ENCODE data around the gene PRELID2. TPM values are rescaled to one million over a fixed set of nuclear protein-coding genes. Genes with fewer than 3 reads are reported as not detected.

Gene PRELID2
- total and polyA plus RNA-seq, 4 donors = 1.2 to 68.1 (median 5.5) TPM

- peak in 1 of 3 donors; percentile 48 for DNase-seq
- Histone ChIP-seq H3K27me3 (ENCODE audit: control insufficient read depth in 3 of 3, insufficient read depth in 3 of 3, low read length in 2 of 3) (no peaks in the 10 kb centered on the region), H3K4me3 (no peak overlapping the region), H3K27ac (ENCODE audit: low read depth in 1 of 2, low read length in 1 of 2) (no peak overlapping the region), H3K36me3 (ENCODE audit: control insufficient read depth in 4 of 4, insufficient read depth in 4 of 4, low read length in 4 of 4) (peaks cover 0 to 3% (median 0%) of the 10 kb centered on the region in 4 donors), H3K9me3 (ENCODE audit: control insufficient read depth in 4 of 4, insufficient read depth in 3 of 4, low read length in 3 of 4) (no peaks in the 10 kb centered on the region), H3K4me1 (ENCODE audit: control insufficient read depth in 5 of 5, insufficient read depth in 5 of 5, low read length in 5 of 5) (peaks cover 0 to 13% (median 4%) of the 10 kb centered on the region in 5 donors), H3K9ac (ENCODE audit: insufficient read depth in 1 of 2, low read length in 2 of 2) (no peak overlapping the region)
- no peak for TF ChIP-seq CTCF (IDR thresholded peaks at IDR 0.05; ENCODE audit: control extremely low read depth, extremely low read depth)
- WGBS, 2 donors = 60 to 81% methylated on average over 2 of the region's 2 CpGs
- ATAC-seq (ENCODE audit: insufficient read depth, low FRiP score) = peak; percentile 82
These were observed 59.2 kb downstream of the PRELID2 start for GRCh38 chr5:145775893-145776444.

- no peak for TF ChIP-seq CTCF (IDR thresholded peaks at IDR 0.05; ENCODE audit: control extremely low read depth, extremely low read depth)
- H3K4me3 ChIP-seq = no peak overlapping the region
- no peaks in the 10 kb centered on the region for H3K27me3 ChIP-seq (ENCODE audit: control insufficient read depth in 3 of 3, insufficient read depth in 3 of 3, low read length in 2 of 3)
- peaks cover 0 to 3% (median 0%) of the 10 kb centered on the region in 4 donors for H3K36me3 ChIP-seq (ENCODE audit: control insufficient read depth in 4 of 4, insufficient read depth in 4 of 4, low read length in 4 of 4)
- ATAC-seq (ENCODE audit: insufficient read depth, low FRiP score) = no peak
- WGBS, 2 donors = 89 to 95% methylated on average over 1 of the region's 1 CpG
- H3K9me3 ChIP-seq (ENCODE audit: control insufficient read depth in 4 of 4, insufficient read depth in 3 of 4, low read length in 3 of 4) = no peaks in the 10 kb centered on the region
- peak overlapping the region; percentile 13 to 37 for H3K27ac ChIP-seq (ENCODE audit: low read depth in 1 of 2, low read length in 1 of 2)
- peak in 2 of 3 donors; percentile 40 to 43 for DNase-seq
- H3K4me1 ChIP-seq (ENCODE audit: control insufficient read depth in 5 of 5, insufficient read depth in 5 of 5, low read length in 5 of 5) = peaks cover 0 to 13% (median 4%) of the 10 kb centered on the region in 5 donors
- H3K9ac ChIP-seq (ENCODE audit: insufficient read depth in 1 of 2, low read length in 2 of 2) = no peak overlapping the region
These were observed 59.7 kb downstream of the PRELID2 start for GRCh38 chr5:145775411-145775810.

DNA sequence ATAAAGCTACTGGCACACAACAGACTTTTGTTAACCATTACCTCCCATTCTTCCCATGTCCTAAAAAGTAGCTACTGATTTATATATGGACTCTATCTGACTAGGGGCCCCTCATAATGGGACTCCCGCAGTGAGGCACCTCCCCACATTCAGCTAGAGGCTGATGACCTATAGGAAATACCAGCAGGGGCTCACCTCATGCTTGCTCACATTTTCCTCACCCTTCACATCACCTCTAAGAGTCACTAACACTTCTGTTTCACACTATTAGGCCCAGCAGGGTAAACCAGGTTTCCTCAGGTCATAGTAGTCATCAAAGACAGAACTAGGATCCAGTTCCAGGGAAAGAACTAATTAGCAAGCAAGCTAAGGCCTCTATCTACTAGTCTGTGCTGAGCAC lies 60.7 kb downstream of the PRELID2 start:
- Histone ChIP-seq H3K36me3 (ENCODE audit: control insufficient read depth in 4 of 4, insufficient read depth in 4 of 4, low read length in 4 of 4) (peaks cover 0 to 3% (median 0%) of the 10 kb centered on the region in 4 donors), H3K4me3 (no peak overlapping the region), H3K27me3 (ENCODE audit: control insufficient read depth in 3 of 3, insufficient read depth in 3 of 3, low read length in 2 of 3) (no peaks in the 10 kb centered on the region), H3K4me1 (ENCODE audit: control insufficient read depth in 5 of 5, insufficient read depth in 5 of 5, low read length in 5 of 5) (peaks cover 0 to 13% (median 4%) of the 10 kb centered on the region in 5 donors), H3K9me3 (ENCODE audit: control insufficient read depth in 4 of 4, insufficient read depth in 3 of 4, low read length in 3 of 4) (no peaks in the 10 kb centered on the region), H3K9ac (ENCODE audit: insufficient read depth in 1 of 2, low read length in 2 of 2) (no peak overlapping the region), H3K27ac (ENCODE audit: low read depth in 1 of 2, low read length in 1 of 2) (no peak overlapping the region)
- no peak for DNase-seq
- no peak for TF ChIP-seq CTCF (IDR thresholded peaks at IDR 0.05; ENCODE audit: control extremely low read depth, extremely low read depth)
- no peak for ATAC-seq (ENCODE audit: insufficient read depth, low FRiP score)
- WGBS, 2 donors = 94 to 96% methylated on average over 1 of the region's 1 CpG

DNA sequence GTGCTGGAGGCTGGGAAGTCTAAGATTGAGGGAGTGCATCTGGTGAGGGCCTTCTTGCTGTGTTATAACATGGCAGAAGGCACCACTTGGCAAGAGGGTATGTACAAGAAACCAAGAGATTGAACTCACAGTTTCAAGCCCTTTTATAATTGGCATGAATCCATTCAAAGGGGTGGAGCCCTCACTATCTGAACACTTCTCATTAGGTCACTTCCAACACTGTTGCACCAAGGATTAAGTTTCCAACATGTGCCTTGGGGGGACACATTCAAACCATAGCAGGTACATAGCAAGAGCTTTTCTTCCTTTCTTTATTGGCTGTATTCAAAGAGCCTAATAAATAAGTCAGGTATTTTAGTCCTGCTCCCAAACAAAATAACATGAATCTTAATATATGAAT lies 62.7 kb downstream of the PRELID2 start:
- H3K9ac ChIP-seq (ENCODE audit: insufficient read depth in 1 of 2, low read length in 2 of 2) = no peak overlapping the region
- H3K4me1 ChIP-seq (ENCODE audit: control insufficient read depth in 5 of 5, insufficient read depth in 5 of 5, low read length in 5 of 5) = peaks cover 0 to 13% (median 4%) of the 10 kb centered on the region in 5 donors
- no peaks in the 10 kb centered on the region for H3K36me3 ChIP-seq (ENCODE audit: control insufficient read depth in 4 of 4, insufficient read depth in 4 of 4, low read length in 4 of 4)
- no peak overlapping the region for H3K4me3 ChIP-seq
- H3K27ac ChIP-seq (ENCODE audit: low read depth in 1 of 2, low read length in 1 of 2) = no peak overlapping the region
- no peaks in the 10 kb centered on the region for H3K27me3 ChIP-seq (ENCODE audit: control insufficient read depth in 3 of 3, insufficient read depth in 3 of 3, low read length in 2 of 3)
- peaks cover 0 to 1% (median 0%) of the 10 kb centered on the region in 4 donors for H3K9me3 ChIP-seq (ENCODE audit: control insufficient read depth in 4 of 4, insufficient read depth in 3 of 4, low read length in 3 of 4)
- DNase-seq (no peak), ATAC-seq (ENCODE audit: insufficient read depth, low FRiP score) (no peak)
- TF ChIP-seq CTCF (IDR thresholded peaks at IDR 0.05; ENCODE audit: control extremely low read depth, extremely low read depth) = no peak
